Dermis microvascular lymphatic vessel endothelial cell (primary cell): ENCODE measurements around the gene TNKS2. TPM values are rescaled to one million over a fixed set of nuclear protein-coding genes. Genes with fewer than 3 reads are reported as not detected.

Source experiments
- DNase-seq, 2 donors: peaks; one replicate each; pipeline versions ENCODE4 v3.0.0 to v3.0.0-alpha.2; 2010; ENCODE audit warnings: low read depth in 2 of 2
- total RNA-seq: library from RNA; depleted of rRNA; stranded (reverse); fragments of >200 nt; gene quantifications from 2 replicates; pipeline ENCODE4 v1.2.1, GENCODE V29; 2014

The TNKS2 gene
- total RNA-seq, 1 donor from 2014 or later: 42.5 TPM

- peak; percentile 73 to 85 for DNase-seq
Observed at GRCh38 chr10:91908337-91909116, 110.3 kb downstream of the TNKS2 start.

GRCh38 chr10:91909117-91909677 is 111.0 kb downstream of the TNKS2 start, which contains the start of gene FGFBP3:
FGFBP3 (minus strand) TSS chr10:91909486; CDS start chr10:91908969, 517 bp downstream.
- DNase-seq: peak in 1 of 2 donors; percentile 29

- no peak for DNase-seq
Observed at GRCh38 chr10:91910467-91910866, 112.2 kb downstream of the TNKS2 start.

Other genes starting within 250 kb of the TNKS2 start
- gene PPP1R3C, start 165.4 kb upstream of the TNKS2 start, total RNA-seq: 0.13 TPM in 2 replicates
- 0.13 and 0.51 TPM in 2 replicates for gene FGFBP3, start 111.1 kb downstream of the TNKS2 start, total RNA-seq
- 23.7 and 25.8 TPM in 2 replicates for gene BTAF1, start 125.3 kb downstream of the TNKS2 start, total RNA-seq